GM20431 (cell line): ENCODE data around the gene TC2N.

Source experiments
- in situ Hi-C: fragments of 300-500 bp; cut with MseI, MboI; formaldehyde crosslinking; loops from one replicate; pipeline ENCODE4 v1.15.0; 2020; ENCODE audit warnings: low sequenced_read_pairs; ENCODE audit not compliant: unreplicated experiment

The TC2N gene

GRCh38 chr14:91890291-91890749, 23.0 kb upstream of the TC2N start:
- in situ Hi-C loops, result no loop called here

- in situ Hi-C loops, result no loop called here
Observed at GRCh38 chr14:91889477-91890211, 22.3 kb upstream of the TC2N start.

- in situ Hi-C loops, result no loop called here
Observed at GRCh38 chr14:91888641-91889476, 21.5 kb upstream of the TC2N start.

GRCh38 chr14:91886961-91887360, 19.6 kb upstream of the TC2N start:
- in situ Hi-C loops, result no loop called here

- in situ Hi-C loops, result no loop called here
Observed at GRCh38 chr14:91885839-91886238, 18.5 kb upstream of the TC2N start.

GRCh38 chr14:91885113-91885712, 17.9 kb upstream of the TC2N start:
- in situ Hi-C loops, result no loop called here

- in situ Hi-C loops, result no loop called here
Observed at GRCh38 chr14:91884664-91885063, 17.3 kb upstream of the TC2N start.

GRCh38 chr14:91883753-91884152, 16.4 kb upstream of the TC2N start:
- in situ Hi-C loops, result no loop called here

- in situ Hi-C loops, result no loop called here
Observed at GRCh38 chr14:91882776-91883175, 15.4 kb upstream of the TC2N start.

- in situ Hi-C loops, result no loop called here
Observed at GRCh38 chr14:91882369-91882768, 15.0 kb upstream of the TC2N start.

GRCh38 chr14:91879196-91879595, 11.9 kb upstream of the TC2N start:
- in situ Hi-C loops, result no loop called here

GRCh38 chr14:91878274-91878673, 10.9 kb upstream of the TC2N start:
- in situ Hi-C loops, result no loop called here

GRCh38 chr14:91877376-91877915, 10.1 kb upstream of the TC2N start:
- in situ Hi-C loops, result no loop called here

- in situ Hi-C loops, result no loop called here
Observed at GRCh38 chr14:91876492-91876891, 9.2 kb upstream of the TC2N start.

- in situ Hi-C loops, result no loop called here
Observed at GRCh38 chr14:91875525-91876286, 8.4 kb upstream of the TC2N start.

GRCh38 chr14:91873471-91874415, 6.4 kb upstream of the TC2N start:
- in situ Hi-C loops, result loop anchor here (25.0 kb wide), 1 partner anchor 211 kb away; no protein-coding TSS in a partner anchor

- in situ Hi-C loops, result loop anchor here (25.0 kb wide), 1 partner anchor 210 kb away; no protein-coding TSS in a partner anchor
Observed at GRCh38 chr14:91872517-91873470, 5.5 kb upstream of the TC2N start.
